ENCODE measurements around the gene IQCB1. TPM values are rescaled to one million over a fixed set of nuclear protein-coding genes. Genes with fewer than 3 reads are reported as not detected.

Gene IQCB1
- total RNA-seq, 1 experiment from 2014 or later: 20.1 TPM

- no TSS peak for BruUV-seq (replicated peaks)
- no peak for ATAC-seq
- no peak overlapping the region for H3K4me3 ChIP-seq (ENCODE audit: low read depth in 2 of 2, low read length in 2 of 2)
- ChIA-PET CTCF (no interaction called here), POLR2A (no interaction called here)
- H3K36me3 ChIP-seq (ENCODE audit: control insufficient read depth, insufficient read depth, low read length): peaks cover under 1% of the 10 kb centered on the region; the same call in 1 of the 2 replicates
- no peak overlapping the region for H3K27ac ChIP-seq (ENCODE audit: low read length)
- H3K4me1 ChIP-seq (ENCODE audit: control insufficient read depth, insufficient read depth, low read length): no peaks in the 10 kb centered on the region
- H3K27me3 ChIP-seq (ENCODE audit: control insufficient read depth, insufficient read depth, low read length): no peaks in the 10 kb centered on the region
- H3K9me3 ChIP-seq (ENCODE audit: control insufficient read depth, insufficient read depth, low read depth, low read length): peaks cover 3% of the 10 kb centered on the region; the same call in 1 of the 2 replicates
- TF ChIP-seq TCF7L2 (IDR thresholded peaks at IDR 0.05; ENCODE audit: low read depth, low read length) (no peak), SIN3A (IDR thresholded peaks at IDR 0.05; ENCODE audit: borderline replicate concordance, insufficient read depth, low read depth, low read length) (no peak), POLR2AphosphoS5 (IDR thresholded peaks at IDR 0.05; ENCODE audit: low read depth, low read length) (no peak)
- TF ChIP-seq, protein P1, sequence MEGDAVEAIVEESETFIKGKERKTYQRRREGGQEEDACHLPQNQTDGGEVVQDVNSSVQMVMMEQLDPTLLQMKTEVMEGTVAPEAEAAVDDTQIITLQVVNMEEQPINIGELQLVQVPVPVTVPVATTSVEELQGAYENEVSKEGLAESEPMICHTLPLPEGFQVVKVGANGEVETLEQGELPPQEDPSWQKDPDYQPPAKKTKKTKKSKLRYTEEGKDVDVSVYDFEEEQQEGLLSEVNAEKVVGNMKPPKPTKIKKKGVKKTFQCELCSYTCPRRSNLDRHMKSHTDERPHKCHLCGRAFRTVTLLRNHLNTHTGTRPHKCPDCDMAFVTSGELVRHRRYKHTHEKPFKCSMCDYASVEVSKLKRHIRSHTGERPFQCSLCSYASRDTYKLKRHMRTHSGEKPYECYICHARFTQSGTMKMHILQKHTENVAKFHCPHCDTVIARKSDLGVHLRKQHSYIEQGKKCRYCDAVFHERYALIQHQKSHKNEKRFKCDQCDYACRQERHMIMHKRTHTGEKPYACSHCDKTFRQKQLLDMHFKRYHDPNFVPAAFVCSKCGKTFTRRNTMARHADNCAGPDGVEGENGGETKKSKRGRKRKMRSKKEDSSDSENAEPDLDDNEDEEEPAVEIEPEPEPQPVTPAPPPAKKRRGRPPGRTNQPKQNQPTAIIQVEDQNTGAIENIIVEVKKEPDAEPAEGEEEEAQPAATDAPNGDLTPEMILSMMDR (IDR thresholded peaks at IDR 0.05): no peak
- no peak for DNase-seq (ENCODE audit: low read depth, low spot score)
- in situ Hi-C loops (cut with HindIII; ENCODE audit: low pct_unique_long_range_greater_than_20kb, low sequenced_read_pairs): no loop called here
- intact Hi-C loops (cut with micrococcal nuclease; ENCODE audit: unreplicated experiment): no loop called here
Observed at GRCh38 chr3:121817753-121818152, 17.1 kb downstream of the IQCB1 start.

- no TSS peak for BruUV-seq (replicated peaks)
- no peak overlapping the region for H3K4me3 ChIP-seq (ENCODE audit: low read depth in 2 of 2, low read length in 2 of 2)
- intact Hi-C loops (cut with micrococcal nuclease; ENCODE audit: unreplicated experiment) (no loop called here), in situ Hi-C loops (cut with HindIII; ENCODE audit: low pct_unique_long_range_greater_than_20kb, low sequenced_read_pairs) (no loop called here)
- ChIA-PET POLR2A (no interaction called here), CTCF (no interaction called here)
- ATAC-seq: no peak
- no peaks in the 10 kb centered on the region for H3K9me3 ChIP-seq (ENCODE audit: control insufficient read depth, insufficient read depth, low read depth, low read length)
- H3K36me3 ChIP-seq (ENCODE audit: control insufficient read depth, insufficient read depth, low read length): peaks cover 22% of the 10 kb centered on the region; the same call in 1 of the 2 replicates
- no peak overlapping the region for H3K27ac ChIP-seq (ENCODE audit: low read length)
- TF ChIP-seq SIN3A (IDR thresholded peaks at IDR 0.05; ENCODE audit: borderline replicate concordance, insufficient read depth, low read depth, low read length): no peak
- no peak for TF ChIP-seq REST (IDR thresholded peaks at IDR 0.05; ENCODE audit: insufficient read depth in 1 of 2, low read depth in 2 of 2, low read length in 1 of 2)
- no peak for TF ChIP-seq POLR2AphosphoS5 (IDR thresholded peaks at IDR 0.05; ENCODE audit: low read depth, low read length)
- H3K4me1 ChIP-seq (ENCODE audit: control insufficient read depth, insufficient read depth, low read length): no peaks in the 10 kb centered on the region
- DNase-seq (ENCODE audit: low read depth, low spot score): no peak
- H3K27me3 ChIP-seq (ENCODE audit: control insufficient read depth, insufficient read depth, low read length): no peaks in the 10 kb centered on the region
Observed at GRCh38 chr3:121809249-121809648, 25.6 kb downstream of the IQCB1 start.

GRCh38 chr3:121803771-121804320 lies 31.0 kb downstream of the IQCB1 start:
- ChIA-PET CTCF (no interaction called here), POLR2A (no interaction called here)
- no peaks in the 10 kb centered on the region for H3K9me3 ChIP-seq (ENCODE audit: control insufficient read depth, insufficient read depth, low read depth, low read length)
- no peak overlapping the region for H3K27ac ChIP-seq (ENCODE audit: low read length)
- TF ChIP-seq, protein P1 (IDR thresholded peaks at IDR 0.05): no peak
- TF ChIP-seq POLR2AphosphoS5 (IDR thresholded peaks at IDR 0.05; ENCODE audit: low read depth, low read length): no peak
- TF ChIP-seq SIN3A (IDR thresholded peaks at IDR 0.05; ENCODE audit: borderline replicate concordance, insufficient read depth, low read depth, low read length): no peak
- TF ChIP-seq TCF7L2 (IDR thresholded peaks at IDR 0.05; ENCODE audit: low read depth, low read length): no peak
- TF ChIP-seq REST (IDR thresholded peaks at IDR 0.05; ENCODE audit: insufficient read depth in 1 of 2, low read depth in 2 of 2, low read length in 1 of 2): no peak
- ATAC-seq (no peak), DNase-seq (ENCODE audit: low read depth, low spot score) (no peak)
- peaks cover 21% of the 10 kb centered on the region for H3K36me3 ChIP-seq (ENCODE audit: control insufficient read depth, insufficient read depth, low read length)
- in situ Hi-C loops (cut with HindIII; ENCODE audit: low pct_unique_long_range_greater_than_20kb, low sequenced_read_pairs) (no loop called here), intact Hi-C loops (cut with micrococcal nuclease; ENCODE audit: unreplicated experiment) (no loop called here)
- H3K27me3 ChIP-seq (ENCODE audit: control insufficient read depth, insufficient read depth, low read length): no peaks in the 10 kb centered on the region
- H3K4me1 ChIP-seq (ENCODE audit: control insufficient read depth, insufficient read depth, low read length): no peaks in the 10 kb centered on the region
- H3K4me3 ChIP-seq (ENCODE audit: low read depth in 2 of 2, low read length in 2 of 2): no peak overlapping the region
- BruUV-seq (replicated peaks): no TSS peak
